Hepatic stellate cell (primary cell): Measurements from ENCODE around the gene EML5.

Source experiments
- DNase-seq: peaks from one replicate; pipeline ENCODE4 v3.0.0; 2011; ENCODE audit warnings: low spot score

The EML5 gene

DNA sequence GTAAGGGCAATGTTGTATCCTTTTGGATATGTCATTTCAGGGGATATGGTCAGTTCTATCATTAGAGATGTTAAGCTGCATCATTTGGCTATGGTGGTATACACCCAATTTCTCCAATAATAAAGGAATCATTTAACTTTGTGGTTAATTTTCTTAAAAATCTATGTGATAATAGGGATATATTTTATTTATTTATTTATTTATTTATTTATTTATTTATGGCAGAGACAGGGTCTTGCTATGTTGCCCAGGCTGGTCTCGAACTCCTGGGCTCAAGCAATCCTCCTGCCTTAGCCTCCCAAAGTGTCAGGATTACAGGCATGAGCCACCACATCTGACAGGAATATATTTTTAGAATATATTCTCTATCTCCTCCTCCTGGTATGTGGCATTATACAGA lies 85.7 kb downstream of the EML5 start:
- no peak for DNase-seq

DNA sequence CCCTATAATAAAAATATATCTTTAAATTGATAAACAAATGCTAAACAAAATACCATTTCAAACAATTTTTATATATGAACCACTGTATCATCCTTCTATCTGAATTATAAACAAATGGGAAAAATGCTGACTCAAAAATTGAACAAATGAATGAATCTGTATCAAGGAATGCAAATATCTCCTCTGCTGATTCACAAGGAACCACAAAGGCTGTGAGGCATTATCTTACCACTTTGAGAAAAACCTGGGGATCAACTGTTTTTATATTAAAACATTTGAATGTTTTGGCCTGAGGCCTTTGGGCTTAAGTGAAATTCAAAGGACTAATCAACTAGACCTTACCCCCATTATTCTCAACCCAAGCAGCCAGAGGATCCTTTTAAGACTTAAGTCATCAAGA lies 86.3 kb downstream of the EML5 start:
- DNase-seq: no peak

DNA sequence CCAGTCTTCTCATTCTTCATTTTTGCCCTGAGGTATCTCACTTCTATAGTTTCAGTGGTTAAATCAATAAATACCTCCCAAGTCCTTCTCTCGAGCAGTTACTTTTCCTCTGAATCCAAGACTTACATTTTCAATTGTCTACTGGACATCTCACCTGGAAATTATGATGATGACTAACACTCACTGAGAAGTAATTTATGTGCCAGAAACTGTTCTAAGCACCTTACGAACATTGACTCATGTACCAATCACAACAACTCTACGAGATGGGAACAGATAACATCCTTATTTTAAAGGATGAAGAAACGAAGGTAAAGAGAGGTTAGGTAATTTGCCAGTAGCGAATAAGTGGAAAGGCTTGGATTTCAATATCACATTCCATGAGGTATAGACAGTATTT lies 94.1 kb downstream of the EML5 start:
- no peak for DNase-seq

DNA sequence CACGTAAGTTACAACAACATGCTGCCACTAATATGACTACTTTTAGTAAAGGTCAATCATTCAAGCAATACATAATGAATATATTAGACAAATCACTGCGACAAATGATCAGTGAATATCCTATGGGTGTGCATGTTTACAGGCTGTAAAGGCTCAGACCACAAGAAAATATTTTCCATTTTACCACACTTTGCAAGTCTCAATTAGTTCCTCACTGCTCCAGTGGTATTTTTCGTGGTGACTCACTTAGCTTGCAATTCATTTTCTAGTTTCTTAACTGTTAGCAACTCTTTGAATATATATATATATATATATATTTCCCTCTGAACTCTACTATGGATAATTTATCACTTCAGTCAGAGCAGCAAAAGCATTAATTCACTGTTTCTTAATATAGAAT lies 96.9 kb downstream of the EML5 start:
- no peak for DNase-seq

DNA sequence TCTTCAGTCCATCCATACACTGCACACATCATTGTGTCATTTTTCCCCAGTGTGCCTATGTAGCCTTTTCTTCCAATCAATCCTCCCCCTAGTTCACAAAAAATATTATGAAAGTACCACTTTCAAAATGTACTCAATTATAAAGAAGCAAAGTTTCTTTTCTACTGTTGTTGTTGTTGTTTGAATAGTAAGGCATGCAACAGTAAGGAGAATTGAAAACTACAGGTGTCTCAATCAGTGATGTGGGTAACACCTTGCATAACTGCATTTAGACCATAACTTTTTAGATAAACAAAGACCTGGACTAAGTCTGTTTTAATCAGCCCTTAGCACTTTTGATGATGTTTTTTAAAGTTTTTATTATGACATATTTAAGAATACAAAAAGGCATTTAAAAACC lies 104.4 kb downstream of the EML5 start:
- DNase-seq: no peak

DNA sequence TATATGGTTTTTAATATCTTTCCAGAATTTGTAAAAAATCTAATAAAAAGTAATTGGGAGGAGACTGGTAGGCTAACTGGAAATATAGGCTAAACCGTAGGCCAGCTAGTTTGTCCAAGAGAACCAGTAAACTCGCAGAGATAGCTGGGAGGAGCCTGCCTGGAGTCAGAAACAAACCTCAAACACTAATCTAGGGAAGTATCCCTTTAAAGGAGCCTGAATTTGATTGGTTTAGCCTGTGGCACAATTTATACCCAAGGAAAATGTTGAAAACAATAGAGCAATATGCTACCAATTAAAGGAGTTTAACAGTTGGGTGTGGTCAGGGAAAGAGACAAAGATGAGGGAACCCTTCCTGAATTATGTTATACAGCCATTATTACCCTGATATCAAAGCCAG lies 109.6 kb downstream of the EML5 start:
- no peak for DNase-seq

DNA sequence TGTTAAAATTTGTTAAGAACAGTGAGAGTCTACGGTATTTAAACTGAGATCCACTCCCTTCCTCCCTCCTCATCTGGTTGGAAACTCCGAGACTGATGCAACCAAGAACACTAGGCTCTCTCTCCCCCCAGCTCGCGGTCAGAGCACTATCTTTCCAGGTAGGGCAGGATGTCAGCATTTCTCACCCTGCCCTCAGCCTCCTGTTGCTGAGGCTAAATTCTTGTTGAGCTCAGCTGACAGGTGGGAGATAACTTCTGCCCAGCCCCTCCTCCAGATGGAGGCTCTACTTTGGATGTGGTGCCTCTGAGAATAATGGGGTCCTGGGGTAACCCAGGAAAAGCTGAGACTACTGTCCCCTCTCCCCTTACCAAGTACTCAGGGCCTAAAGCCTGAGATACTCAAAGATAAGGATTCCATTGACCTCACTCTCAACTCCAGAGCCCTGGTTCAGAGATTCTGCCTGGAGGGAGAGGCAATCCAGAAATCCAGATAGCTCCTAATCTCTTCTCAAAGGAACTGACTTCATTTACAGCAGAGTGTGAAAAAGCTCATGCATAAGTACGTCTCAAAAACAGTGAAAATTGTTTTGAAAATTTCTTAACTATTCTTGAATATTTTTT lies 110.1 kb downstream of the EML5 start:
- no peak for DNase-seq

DNA sequence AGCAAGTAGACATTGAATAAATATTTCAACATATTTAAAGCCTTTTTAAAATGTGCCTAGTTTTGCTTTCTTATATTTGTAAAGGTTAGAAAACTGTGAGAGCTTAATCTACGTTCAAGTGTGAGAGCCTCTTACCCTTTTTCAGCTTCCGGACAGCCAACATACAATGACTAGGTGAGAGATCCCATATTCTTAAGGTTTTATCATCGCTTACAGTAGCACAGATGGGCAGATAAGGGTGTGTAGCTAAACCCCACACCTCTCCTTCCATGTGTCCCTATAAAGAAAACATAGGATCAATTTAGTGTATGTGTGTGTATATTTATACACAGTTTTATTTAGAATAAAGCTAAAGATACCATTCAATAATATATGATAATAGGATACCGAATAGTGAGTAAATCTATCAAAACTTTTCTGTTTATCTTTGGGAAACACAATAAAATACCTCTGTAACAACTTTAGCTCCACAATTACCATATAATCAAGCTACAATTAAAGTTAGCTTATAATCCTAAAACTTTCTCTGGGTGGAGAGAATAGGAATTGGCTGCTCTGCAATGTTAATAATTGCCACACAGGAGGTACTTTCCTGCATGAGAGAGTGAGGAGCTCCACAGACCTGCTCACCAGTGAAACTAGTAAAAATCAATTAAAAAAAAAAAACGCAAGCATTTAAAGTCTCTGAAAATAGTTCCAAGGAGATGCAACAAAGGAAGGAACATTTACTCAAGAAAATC lies 110.8 kb downstream of the EML5 start:
- no peak for DNase-seq

DNA sequence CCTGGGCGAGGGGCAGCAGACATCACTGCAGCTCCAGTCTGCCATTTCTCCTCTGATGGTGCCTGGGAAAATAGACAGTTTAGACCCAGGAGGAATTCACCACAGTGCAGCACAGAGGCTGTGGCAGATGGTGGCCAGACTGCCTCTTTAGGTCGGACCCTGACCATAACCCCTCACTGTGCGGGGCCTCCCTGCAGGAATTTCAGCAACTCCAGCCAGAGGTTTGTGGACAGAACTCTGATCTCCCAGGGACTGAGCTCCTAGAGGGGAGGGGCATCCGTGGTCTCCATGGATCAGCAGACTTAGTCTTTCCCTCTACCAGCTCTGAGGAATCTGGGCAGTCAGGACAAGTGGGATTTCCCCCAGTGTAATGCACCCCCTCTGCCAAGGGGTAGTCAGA lies 123.4 kb downstream of the EML5 start:
- no peak for DNase-seq

DNA sequence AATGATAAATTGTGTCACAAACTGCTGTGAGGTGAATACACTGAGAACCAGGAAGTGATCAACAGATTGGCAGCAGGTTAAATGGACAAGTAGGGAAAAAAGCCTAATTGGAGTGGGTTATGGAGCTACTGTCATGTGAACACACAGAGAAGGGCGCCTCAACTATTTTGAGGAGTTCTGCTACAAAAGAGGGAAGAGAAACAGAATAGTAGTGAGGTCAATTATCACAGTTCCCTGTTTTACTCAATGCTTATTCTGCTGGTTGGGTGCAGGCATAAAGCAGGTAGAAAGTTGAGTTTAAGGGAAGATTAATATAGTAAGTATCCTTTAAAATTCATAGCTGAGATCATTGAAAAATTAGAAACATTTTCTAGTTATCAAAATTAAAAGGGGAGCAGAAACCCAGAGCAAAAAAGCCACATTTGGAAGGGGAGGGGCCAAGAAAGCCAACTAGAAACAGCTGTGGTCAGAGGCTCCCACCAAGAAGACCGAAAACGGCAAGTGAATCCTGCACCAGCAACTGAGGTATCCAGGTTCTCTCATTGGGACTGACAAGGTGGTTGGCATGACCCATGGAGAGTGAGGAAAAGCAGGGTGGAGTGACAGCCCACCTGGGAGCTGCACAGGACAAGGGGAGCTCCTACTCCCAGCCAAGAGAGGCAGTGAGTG lies 124.2 kb downstream of the EML5 start:
- no peak for DNase-seq

DNA sequence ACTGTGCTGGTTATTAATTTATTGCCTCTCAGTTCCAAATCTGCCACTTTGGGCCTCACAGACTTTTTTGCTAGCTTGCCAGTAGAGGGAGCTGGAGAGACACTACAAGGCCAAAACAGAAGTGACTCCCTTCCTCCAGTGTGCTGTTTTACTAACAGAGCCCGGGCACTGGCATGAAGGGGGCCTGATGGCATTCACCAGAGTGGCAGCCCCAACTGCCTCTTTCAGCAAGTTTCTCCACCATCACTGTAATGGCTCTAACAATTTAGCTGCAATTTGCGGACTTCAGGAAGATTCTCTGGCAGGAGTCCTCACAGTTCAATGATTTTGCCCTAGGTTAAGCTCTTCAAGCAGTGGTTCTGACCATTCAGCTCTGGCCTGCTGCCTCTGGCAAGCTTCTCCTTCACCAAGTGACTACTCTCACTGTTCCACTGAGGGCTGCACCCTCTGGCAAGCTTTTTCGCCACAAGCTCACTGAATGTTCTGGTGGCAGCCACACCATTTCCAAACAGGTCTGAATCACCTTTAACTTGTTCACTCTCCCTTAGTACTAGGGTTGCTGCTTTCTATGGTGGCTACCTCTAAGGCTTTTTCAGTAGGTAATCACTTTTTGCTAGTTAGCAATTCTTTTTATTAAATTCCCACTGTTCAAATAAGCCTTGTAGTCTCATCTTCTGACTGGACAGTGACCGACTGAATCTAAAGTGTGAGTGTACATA lies 125.0 kb downstream of the EML5 start:
- DNase-seq: peak; percentile 61

DNA sequence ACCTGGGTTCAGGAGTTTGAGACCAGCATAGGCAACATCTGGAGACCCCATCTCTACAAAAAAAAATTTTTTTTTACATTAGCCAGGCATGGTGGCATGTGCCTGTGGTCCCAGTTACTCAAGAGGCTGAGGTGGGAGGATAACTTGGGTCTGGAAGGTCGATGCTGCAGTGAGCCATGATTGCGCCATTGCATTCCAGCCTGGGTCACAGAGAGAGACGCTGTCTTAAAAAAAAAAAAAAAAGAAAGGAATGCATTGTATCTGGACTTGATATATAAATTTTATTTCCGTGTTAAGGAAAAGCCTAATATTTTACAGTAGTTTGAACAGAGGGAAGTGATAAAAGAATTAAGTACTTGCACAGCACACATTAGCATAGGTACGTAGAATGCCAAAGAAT lies 132.7 kb downstream of the EML5 start:
- DNase-seq: no peak

DNA sequence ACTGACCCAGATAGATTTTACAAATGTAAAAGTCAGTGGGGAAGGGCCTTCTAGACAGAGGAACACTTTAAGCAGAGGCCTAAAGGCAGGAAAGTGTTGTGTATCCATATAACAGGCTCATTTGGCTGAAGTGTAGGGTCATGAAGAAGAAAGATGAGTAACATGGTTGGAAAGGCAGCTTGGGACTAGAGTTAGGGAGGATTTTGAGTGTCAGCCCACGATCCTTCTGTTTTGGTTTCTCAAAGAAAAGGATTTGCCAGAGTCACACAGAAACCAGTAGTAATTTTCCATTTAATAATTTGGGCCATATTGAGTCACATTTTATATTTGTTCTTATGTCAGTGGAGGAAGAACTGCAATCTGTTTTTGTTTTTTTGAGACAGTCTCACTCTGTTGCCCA lies 153.5 kb downstream of the EML5 start:
- no peak for DNase-seq

DNA sequence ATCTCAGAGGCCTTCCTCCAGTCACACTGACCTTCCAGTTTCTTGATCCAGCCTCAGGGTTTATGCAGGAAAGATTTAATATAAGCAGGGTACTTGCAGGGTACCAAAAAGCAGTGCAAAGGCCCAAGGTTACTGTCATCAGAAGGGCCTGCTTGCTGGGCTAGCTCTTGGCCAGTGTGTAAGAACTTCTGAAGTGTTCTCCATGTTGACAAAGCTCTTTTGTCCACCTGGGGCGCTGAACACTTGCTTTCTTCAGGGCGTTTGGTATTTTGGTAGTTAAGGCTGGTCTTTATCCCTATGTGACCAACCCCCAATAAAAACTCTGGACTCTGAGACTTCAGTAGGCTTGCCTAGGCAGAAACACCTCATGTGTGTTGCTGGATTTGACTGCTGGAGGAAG lies 160.2 kb downstream of the EML5 start:
- no peak for DNase-seq

DNA sequence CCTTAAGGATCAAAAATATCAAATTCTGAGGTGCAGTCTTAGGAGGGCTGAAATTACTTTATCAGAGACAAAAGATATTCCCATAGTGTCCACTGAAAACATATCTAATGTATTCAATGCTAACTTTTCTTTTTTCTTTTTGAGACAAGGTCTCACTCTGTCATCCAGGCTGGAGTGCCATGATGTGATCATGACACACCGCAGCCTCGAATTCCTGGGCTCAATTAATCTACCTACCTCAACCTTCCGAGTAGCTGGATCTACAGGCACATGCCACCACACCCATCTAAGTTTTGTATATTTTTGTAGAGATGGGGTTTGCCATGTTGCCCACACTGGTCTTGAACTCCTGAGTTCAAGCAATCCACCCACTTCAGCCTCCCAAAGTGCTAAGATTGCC lies 161.7 kb downstream of the EML5 start:
- DNase-seq: no peak

DNA sequence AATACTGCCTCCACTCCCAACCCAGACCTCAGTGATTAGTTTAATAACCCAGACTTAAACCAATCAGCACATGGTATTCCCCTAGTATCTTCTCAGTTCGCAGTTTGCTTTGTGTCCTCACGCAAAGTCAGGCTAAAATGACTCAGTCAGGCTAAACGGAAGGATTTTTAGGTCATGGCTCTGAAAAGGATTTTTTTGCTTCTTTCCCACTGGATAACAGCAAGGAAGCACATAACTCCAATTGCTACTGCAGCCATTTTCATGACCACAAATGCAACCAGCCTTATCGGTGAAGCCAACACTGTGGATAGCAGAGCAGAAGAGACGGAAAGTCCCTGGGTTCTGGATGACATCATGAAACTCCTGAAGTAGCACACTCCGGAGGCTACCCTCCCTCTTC lies 162.2 kb downstream of the EML5 start:
- DNase-seq: peak; percentile 40

DNA sequence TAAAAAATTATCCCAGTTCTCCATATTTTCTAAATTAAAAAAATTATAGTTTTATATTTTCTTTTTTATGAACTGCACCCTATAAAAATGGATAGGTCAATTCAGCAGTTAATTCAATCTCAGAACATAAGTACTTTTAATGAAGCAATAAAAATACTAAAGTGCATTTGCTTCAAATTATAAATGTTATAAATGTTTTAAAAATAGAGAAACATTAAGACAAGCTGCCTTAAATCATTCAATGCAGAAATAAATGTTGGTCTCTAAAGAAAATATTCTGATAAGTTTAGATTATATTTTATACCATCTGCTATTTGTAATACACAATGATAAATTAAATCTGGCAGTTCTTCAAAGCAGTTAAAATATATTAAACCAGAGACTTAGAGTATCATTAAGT lies 164.3 kb downstream of the EML5 start:
- DNase-seq: no peak

DNA sequence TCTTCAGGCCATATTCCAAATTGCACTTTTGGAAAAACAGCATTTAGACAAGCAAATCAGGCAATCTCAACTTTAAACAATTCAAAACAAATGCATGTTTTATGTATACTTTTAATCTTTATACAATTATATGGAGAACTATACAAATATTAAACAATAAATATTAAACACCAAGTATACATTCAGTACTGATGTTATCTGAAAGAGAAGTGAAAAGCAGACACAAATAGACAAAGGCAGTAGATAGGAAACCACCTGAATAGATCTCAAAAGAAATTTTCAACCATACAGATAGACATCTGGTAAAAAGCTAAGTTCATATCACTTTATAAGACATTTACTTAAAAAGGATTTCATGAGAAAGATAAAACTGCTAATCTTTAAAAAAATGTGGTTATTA lies 164.7 kb downstream of the EML5 start:
- DNase-seq: no peak

DNA sequence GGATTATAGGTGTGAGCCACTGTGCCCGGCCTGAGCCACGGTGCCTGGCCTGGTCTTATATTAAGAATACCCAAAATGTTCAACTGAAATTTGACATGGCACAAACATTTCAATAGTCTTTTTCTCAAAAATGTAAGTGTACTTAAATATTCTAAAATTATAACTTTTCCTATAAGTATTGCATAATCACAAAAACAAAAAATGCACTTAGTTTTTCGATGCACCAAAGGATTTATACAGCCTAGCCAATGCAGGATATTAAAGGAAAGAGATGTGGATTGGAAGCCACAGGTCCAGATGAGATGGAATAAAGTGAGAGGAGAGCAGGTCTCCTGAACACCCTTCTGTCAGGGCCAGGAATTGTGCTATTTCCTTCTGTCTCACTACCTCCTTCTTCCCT lies 167.1 kb downstream of the EML5 start:
- no peak for DNase-seq

DNA sequence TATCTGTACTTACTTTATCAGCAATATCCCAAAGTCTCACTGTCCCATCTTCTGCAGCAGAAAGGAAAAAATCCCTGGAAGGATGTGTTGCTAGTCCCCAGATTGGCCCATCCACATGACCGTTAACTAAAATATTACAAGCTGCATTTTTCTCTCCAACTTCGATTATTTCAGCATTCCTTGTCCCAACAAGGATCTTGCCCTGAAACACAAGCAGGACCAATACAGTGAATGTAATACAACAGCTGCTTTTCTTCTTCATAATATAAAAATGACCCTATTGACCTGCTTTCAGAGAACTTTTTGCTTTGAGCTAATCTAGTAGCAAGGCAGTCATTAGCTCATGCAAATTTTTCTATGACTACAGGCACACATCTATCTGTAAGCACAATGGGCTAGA lies 171.7 kb downstream of the EML5 start:
- DNase-seq: no peak

DNA sequence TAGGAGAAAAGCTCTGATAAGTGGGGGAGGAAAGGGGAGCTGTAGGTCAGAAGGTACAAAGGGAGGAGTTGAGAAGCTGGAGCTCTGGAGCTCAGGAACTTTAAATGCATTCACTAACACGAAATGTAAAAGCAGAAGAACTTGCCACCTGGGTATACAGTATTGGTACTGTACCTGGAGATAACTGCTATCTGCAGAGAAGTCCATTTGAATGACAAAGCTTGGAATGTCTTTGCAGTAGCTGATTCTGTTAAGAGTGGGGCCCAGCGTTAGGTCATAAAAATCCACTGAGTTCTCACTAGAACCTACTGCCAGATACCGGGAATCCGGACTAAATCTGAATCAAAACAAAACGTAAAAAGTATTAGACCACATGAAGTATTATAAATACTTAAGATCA lies 174.3 kb downstream of the EML5 start:
- no peak for DNase-seq

DNA sequence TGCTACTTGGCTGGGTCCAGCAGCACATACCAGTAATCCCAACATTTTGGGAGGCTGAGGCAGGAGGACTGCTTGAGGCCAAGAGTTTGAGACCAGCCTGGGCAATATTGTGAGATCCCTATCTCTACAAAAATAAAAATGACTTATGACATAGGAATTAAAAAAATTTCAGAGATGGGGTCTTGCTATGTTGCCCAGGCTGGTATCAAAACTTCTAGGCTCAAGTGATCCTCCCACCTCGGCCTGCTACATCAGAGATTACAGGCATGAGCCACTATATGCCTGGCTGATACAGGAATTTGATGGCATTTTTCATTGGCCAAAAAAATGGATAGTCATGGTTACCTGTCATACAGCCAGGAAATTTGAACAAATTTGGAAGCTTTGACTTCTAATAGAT lies 175.3 kb downstream of the EML5 start:
- DNase-seq: no peak

DNA sequence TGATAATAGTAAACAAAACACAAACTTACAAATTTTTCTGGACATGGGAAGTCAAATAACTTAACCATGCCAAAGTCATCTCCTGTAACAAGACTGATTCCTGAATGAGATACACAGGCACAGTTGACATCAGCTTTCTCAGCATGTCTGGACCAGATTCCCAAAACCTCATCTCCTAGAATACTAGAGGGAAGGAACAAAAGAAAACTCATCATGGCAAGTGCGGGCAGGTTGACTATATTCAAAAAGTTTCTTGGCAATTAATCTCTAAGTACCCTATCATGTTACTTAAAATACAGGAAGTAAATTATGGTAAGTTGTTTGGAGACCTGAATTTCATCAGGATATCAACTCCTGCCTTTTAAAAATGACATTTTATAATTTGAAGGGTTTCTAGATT lies 176.1 kb downstream of the EML5 start:
- no peak for DNase-seq
